ENCODE measurements around the gene PGF. TPM values are rescaled to one million over a fixed set of nuclear protein-coding genes. Genes with fewer than 3 reads are reported as not detected.

PGF gene
- 1.7 to 3.8 TPM (median 3.5 TPM) in 5 replicates for total RNA-seq (2022; extraction: Qiagen RNA extraction; ENCODE audit: low read depth)

GRCh38 chr14:74955229-74956026, at the start of gene PGF:
Gene PGF (minus strand): TSS chr14:74955597. CDS start chr14:74955242, 355 bp downstream.

GRCh38 chr14:75002392-75003249, 47.2 kb upstream of the PGF start, which contains the start of gene EIF2B2:
Gene EIF2B2 (plus strand): TSS chr14:75002921. CDS start chr14:75002991, 70 bp downstream.

DNA sequence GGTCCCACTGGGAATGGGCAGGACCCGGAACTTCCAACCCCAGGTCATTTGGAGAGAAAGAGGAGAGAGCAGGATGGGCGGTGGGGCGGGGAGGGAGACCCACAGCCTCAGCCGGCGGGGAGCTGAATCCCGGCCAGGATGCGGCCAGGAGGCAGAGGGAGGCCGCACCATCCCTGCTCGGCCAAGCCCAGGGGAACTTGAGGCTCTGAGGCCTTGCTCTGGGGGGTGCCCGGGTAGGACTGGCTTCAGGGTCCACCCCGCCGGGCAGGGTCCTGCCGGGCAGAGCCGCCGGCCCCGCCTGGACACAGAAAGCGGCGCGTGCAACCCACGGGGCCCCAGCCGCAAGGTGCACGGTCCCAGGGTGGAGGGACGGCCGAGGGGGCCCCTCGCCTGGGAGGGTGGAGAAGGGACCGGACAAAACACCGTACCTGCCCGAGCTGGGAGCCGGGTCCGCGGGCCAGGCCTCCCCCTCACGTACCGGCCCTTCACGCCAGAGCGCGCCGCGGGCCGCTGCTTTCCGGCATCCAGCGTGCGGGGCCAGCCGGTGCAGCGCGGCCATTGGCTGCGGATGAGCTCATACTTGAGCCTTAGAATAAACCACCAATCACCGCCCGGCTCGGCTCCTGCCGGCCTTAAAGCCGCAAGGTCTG, 32.5 kb downstream of the PGF start, which contains the start of gene RPS6KL1:
Gene RPS6KL1, minus strand, starts transcription at position 509 of the 650 bp plus-strand sequence. CDS start 1,719 bp downstream, outside the sequence.

Other genes starting within 250 kb of the PGF start
- gene AREL1, start 242.5 kb downstream of the PGF start, total RNA-seq (2022; extraction: Qiagen RNA extraction; ENCODE audit: low read depth) = 22.2 to 30.3 TPM (median 27.1 TPM) in 5 replicates
- gene FCF1, start 242.5 kb downstream of the PGF start, total RNA-seq (2022; extraction: Qiagen RNA extraction; ENCODE audit: low read depth) = 47.0 to 85.0 TPM (median 54.5 TPM) in 5 replicates
- gene YLPM1, start 192.3 kb downstream of the PGF start, total RNA-seq (2022; extraction: Qiagen RNA extraction; ENCODE audit: low read depth) = 37.9 to 53.0 TPM (median 41.8 TPM) in 5 replicates
- not detected in 5 replicates for gene PROX2, start 79.5 kb downstream of the PGF start, total RNA-seq (2022; extraction: Qiagen RNA extraction; ENCODE audit: low read depth)
- gene DLST, start 73.7 kb downstream of the PGF start, total RNA-seq (2022; extraction: Qiagen RNA extraction; ENCODE audit: low read depth) = 92.4 to 99.9 TPM (median 97.6 TPM) in 5 replicates
- gene RPS6KL1, start 32.3 kb downstream of the PGF start, total RNA-seq (2022; extraction: Qiagen RNA extraction; ENCODE audit: low read depth) = 0.23 to 0.82 TPM (median 0.50 TPM) in 5 replicates
- 71.4 to 82.3 TPM (median 76.3 TPM) in 5 replicates for gene EIF2B2, start 47.3 kb upstream of the PGF start, total RNA-seq (2022; extraction: Qiagen RNA extraction; ENCODE audit: low read depth)
- 12.0 to 19.7 TPM (median 17.4 TPM) in 5 replicates for gene MLH3, start 95.9 kb upstream of the PGF start, total RNA-seq (2022; extraction: Qiagen RNA extraction; ENCODE audit: low read depth)
- 21.3 to 25.2 TPM (median 23.6 TPM) in 5 replicates for gene ACYP1, start 108.4 kb upstream of the PGF start, total RNA-seq (2022; extraction: Qiagen RNA extraction; ENCODE audit: low read depth)
- 2.2 to 3.1 TPM (median 2.8 TPM) in 5 replicates for gene ZC2HC1C, start 114.0 kb upstream of the PGF start, total RNA-seq (2022; extraction: Qiagen RNA extraction; ENCODE audit: low read depth)
- gene NEK9, start 171.5 kb upstream of the PGF start, total RNA-seq (2022; extraction: Qiagen RNA extraction; ENCODE audit: low read depth) = 30.0 to 34.4 TPM (median 32.0 TPM) in 5 replicates
- gene TMED10, start 221.0 kb upstream of the PGF start, total RNA-seq (2022; extraction: Qiagen RNA extraction; ENCODE audit: low read depth) = 251 to 318 TPM (median 272 TPM) in 5 replicates

Measured in A549 treated with CpdA at 1 μM for 4 hours (cell line).